Adipocyte (in vitro differentiated cells): ENCODE results near the gene TSPOAP1.
A peak's percentile ranks its signal among the peaks of the same experiment; 100 is the strongest.

Experiments
- DNase-seq: peaks from one replicate; pipeline ENCODE4 v3.0.0-alpha.2; 2015; ENCODE audit warnings: low read depth
- H3K27me3 ChIP-seq: replicated peaks from 2 replicates; pipeline ENCODE4 v1.7.0; 2013; ENCODE audit warnings: mild to moderate bottlenecking, low read length, moderate library complexity; ENCODE audit not compliant: control insufficient read depth, insufficient read depth
- H3K36me3 ChIP-seq: 2 replicates; pipeline ENCODE4 v1.7.0; 2013; ENCODE audit warnings: low read length, mild to moderate bottlenecking, moderate library complexity; ENCODE audit not compliant: control insufficient read depth, insufficient read depth, severe bottlenecking
- H3K4me1 ChIP-seq: 2 replicates; pipeline ENCODE4 v1.7.0; 2013; ENCODE audit warnings: mild to moderate bottlenecking, low read length, moderate library complexity; ENCODE audit not compliant: control insufficient read depth, insufficient read depth
- H3K4me3 ChIP-seq: 2 replicates; pipeline ENCODE4 v1.7.0; 2013; ENCODE audit warnings: mild to moderate bottlenecking, low read length, moderate library complexity
- H3K9ac ChIP-seq: 2 replicates; pipeline ENCODE4 v1.7.0; 2013; ENCODE audit warnings: mild to moderate bottlenecking, low read length, moderate library complexity
- H3K9me3 ChIP-seq: 2 replicates; pipeline ENCODE4 v1.7.0; 2013; ENCODE audit warnings: mild to moderate bottlenecking, low read length, moderate library complexity; ENCODE audit not compliant: control insufficient read depth

Gene TSPOAP1

GRCh38 chr17:58330997-58331814 is 2.6 kb upstream of the TSPOAP1 start:
- DNase-seq = no peak
- Histone ChIP-seq H3K4me3 (no peak overlapping the region), H3K9me3 (no peaks in the 10 kb centered on the region)

DNA sequence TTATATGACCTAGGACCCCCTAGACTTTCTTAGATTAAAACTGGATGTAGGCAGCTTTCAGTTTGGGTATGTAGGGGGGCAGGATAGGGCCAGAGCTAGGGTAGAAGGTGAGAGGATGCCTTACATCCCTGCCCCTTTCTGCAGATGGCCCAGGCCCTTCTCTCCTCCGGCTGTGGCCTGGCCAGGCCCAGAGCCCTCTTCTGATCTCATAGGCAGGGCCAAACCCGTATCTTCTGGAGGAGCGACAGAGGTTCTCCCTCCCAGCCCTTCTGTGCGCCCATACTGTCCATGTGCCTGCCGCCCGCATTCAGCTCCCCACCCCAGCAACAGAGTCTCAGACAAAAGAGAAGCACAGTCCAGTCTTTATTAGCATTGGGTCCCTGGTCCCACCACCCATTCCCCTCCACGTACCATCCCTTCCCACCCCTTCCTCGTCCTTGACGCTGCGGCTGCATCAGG is 2.0 kb upstream of the TSPOAP1 start:
- no peak overlapping the region for H3K9ac ChIP-seq
- H3K4me3 ChIP-seq = no peak overlapping the region
- H3K4me1 ChIP-seq = no peaks in the 10 kb centered on the region
- H3K9me3 ChIP-seq = no peaks in the 10 kb centered on the region
- DNase-seq = no peak
- peaks cover 30% of the 10 kb centered on the region for H3K27me3 ChIP-seq
- no peaks in the 10 kb centered on the region for H3K36me3 ChIP-seq

More at GRCh38 chr17:58330997-58331814, 2.6 kb upstream of the TSPOAP1 start:
- no peak overlapping the region for H3K9ac ChIP-seq
- no peaks in the 10 kb centered on the region for H3K4me1 ChIP-seq
- H3K36me3 ChIP-seq = no peaks in the 10 kb centered on the region
- peaks cover 27% of the 10 kb centered on the region for H3K27me3 ChIP-seq

- Histone ChIP-seq H3K4me1 (no peaks in the 10 kb centered on the region), H3K4me3 (no peak overlapping the region), H3K9me3 (no peaks in the 10 kb centered on the region), H3K9ac (no peak overlapping the region), H3K27me3 (peaks cover 36% of the 10 kb centered on the region), H3K36me3 (no peaks in the 10 kb centered on the region)
- DNase-seq = no peak
Observed at GRCh38 chr17:58329810-58330537, 1.4 kb upstream of the TSPOAP1 start.

DNA sequence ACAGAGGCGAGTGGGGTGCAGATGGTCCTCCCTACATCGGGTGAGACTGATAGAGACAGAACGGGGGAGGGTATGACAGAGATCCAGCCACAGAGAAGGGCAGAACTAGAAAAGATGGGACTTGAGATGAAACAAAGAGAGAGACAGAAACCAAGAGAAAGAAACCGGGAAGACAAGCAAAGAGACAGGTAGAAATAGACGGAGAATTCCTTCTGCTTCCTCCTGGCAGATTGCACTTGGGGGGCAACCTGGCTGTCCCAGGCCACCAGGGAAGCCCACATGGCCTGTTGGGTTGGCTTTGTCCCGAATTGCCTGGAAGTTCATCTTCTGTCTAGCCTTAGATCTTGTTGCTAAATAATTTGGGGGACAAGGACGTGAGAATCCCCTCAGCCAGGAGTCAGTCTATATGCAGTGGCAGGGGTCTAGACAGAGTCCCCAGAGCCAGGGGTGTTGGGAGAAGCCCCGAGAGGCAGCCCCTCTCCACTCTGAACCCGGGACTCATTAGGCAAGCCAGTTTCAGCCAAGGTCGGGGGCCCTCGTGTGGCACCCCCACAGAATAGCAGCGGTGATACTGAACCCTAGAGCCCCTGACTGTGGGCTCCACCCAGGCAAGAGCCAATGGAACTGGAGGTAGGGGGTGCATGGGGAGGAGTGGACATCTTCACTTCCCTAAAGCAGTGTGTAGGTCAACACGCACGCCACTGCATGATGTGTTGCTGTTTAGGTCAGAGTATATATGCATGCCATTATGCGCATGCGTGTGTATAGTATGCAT is 627 bp upstream of the TSPOAP1 start:
- Histone ChIP-seq H3K4me1 (peaks cover 4% of the 10 kb centered on the region), H3K4me3 (no peak overlapping the region), H3K27me3 (peaks cover 42% of the 10 kb centered on the region), H3K36me3 (no peaks in the 10 kb centered on the region), H3K9me3 (no peaks in the 10 kb centered on the region), H3K9ac (no peak overlapping the region)
- no peak for DNase-seq

- H3K9ac ChIP-seq = no peak overlapping the region
- no peak overlapping the region for H3K4me3 ChIP-seq
- no peaks in the 10 kb centered on the region for H3K9me3 ChIP-seq
- H3K27me3 ChIP-seq = peaks cover 53% of the 10 kb centered on the region
- H3K36me3 ChIP-seq = no peaks in the 10 kb centered on the region
- peaks cover 4% of the 10 kb centered on the region for H3K4me1 ChIP-seq
- DNase-seq = no peak
Observed at GRCh38 chr17:58327363-58328194, 1.0 kb downstream of the TSPOAP1 start.

DNA sequence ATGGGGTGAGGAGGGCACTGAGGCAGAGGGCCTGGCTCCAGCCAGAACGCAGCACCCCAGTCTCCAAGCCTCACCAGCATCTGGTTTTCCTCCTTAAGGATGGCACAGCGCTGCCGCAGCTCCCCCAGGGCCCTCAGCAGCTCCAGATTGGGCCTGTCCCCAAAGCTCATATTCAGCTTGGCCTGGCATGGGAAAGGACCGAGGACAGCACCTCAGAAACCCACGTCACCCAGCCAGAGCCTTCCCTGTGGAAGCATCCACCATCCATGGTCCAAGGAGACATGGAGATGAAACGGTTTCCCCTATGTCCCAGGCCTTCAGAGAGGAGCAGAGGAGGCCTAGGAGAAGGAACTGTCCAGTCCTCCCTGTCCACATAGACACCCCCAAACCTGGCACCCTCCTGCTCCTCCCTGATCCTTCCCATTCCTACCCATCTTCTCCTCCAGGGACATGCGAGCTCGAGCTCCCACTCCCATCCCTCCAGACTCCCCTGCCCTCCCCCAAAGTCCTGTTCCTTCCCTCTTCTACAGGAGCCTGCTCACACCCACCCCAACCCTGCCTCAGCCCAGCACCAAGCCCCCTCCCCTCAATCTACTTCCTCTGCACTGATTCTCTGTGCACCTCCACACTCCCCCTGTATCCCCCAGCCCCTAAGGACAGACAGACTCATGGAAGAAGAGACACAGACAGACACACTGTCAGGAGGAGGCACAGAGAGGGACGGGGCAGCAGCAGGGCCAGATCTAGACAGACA is 1.8 kb downstream of the TSPOAP1 start:
- Histone ChIP-seq H3K9me3 (no peaks in the 10 kb centered on the region), H3K27me3 (peaks cover 61% of the 10 kb centered on the region), H3K9ac (no peak overlapping the region), H3K36me3 (no peaks in the 10 kb centered on the region), H3K4me1 (peaks cover 4% of the 10 kb centered on the region), H3K4me3 (no peak overlapping the region)
- no peak for DNase-seq

GRCh38 chr17:58325976-58326468 is 2.6 kb downstream of the TSPOAP1 start:
- Histone ChIP-seq H3K4me1 (peaks cover 4% of the 10 kb centered on the region), H3K4me3 (no peak overlapping the region), H3K27me3 (peaks cover 63% of the 10 kb centered on the region), H3K9me3 (no peaks in the 10 kb centered on the region), H3K9ac (no peak overlapping the region), H3K36me3 (no peaks in the 10 kb centered on the region)
- DNase-seq = no peak

DNA sequence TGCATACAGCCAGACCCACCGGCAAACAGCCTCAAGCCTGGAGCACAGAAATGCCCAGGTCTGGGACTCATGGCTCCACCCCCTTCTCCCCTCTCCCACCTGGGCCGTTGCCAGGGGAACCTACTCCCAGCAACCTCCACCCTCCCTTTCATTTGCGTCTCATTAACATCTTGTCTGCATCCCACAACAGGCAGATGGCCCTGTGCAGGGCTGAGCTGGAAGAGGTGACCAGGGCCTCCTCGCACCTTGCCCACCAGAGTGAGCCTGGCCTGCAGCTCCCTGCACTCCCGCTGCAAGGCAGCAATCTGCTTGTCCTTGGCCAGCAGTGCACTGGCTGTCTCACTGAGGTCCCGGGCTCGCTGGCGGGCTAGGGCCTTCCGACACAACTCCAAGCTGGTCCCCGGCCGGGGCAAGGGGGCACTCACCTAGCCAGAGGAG is 3.3 kb downstream of the TSPOAP1 start:
- Histone ChIP-seq H3K4me3 (no peak overlapping the region), H3K4me1 (peaks cover 4% of the 10 kb centered on the region), H3K27me3 (peaks cover 63% of the 10 kb centered on the region), H3K36me3 (no peaks in the 10 kb centered on the region), H3K9me3 (no peaks in the 10 kb centered on the region), H3K9ac (no peak overlapping the region)
- no peak for DNase-seq

GRCh38 chr17:58324409-58325288 is 3.9 kb downstream of the TSPOAP1 start:
- Histone ChIP-seq H3K36me3 (no peaks in the 10 kb centered on the region), H3K9ac (peak overlapping the region; percentile 51), H3K4me1 (peaks cover 4% of the 10 kb centered on the region), H3K27me3 (peaks cover 69% of the 10 kb centered on the region), H3K9me3 (no peaks in the 10 kb centered on the region), H3K4me3 (peak overlapping the region; percentile 70)
- peak; percentile 43 for DNase-seq
